HepG2 (cell line): ENCODE results near the gene PRKG1. TPM values are rescaled to one million over a fixed set of nuclear protein-coding genes. Genes with fewer than 3 reads are reported as not detected.
"Not testable (repeated sequence)": the region's sequence is repeated elsewhere in the genome, so short reads cannot be mapped to it uniquely, and the experiment has no call there.

Experiments
- ATAC-seq: fragments of 200-7000 bp; cut with Tn5 transposase; 3 replicates; pipeline ENCODE4 v1.9.1; 2020; ENCODE audit warnings: mild to moderate bottlenecking, moderate library complexity
- BruUV-seq: library from RNA; stranded (reverse); fragments of 400-500 nt; replicated peaks from 2 replicates; lab custom pipeline; 2021; lab: Mats Ljungman, UMichigan
- CTCF ChIA-PET: fragments of 300-600 bp; formaldehyde crosslinking; extraction: SDS; loops from one replicate; lab custom pipeline; 2021; ENCODE audit warnings: low total read pairs, inconsistent platforms, low intra/inter-chr PET ratio; lab: Yijun Ruan, JAX
- POLR2A ChIA-PET: fragments of 350-600 bp; sonication (Branson Sonifier 250); formaldehyde crosslinking; loops from one replicate; lab custom pipeline; 2020; ENCODE audit warnings: antibody characterized with exemption, inconsistent platforms; lab: Yijun Ruan, JAX
- DNase-seq: peaks from one replicate; pipeline ENCODE4 v3.0.0-alpha.2; 2015; ENCODE audit warnings: low spot score
- FAIRE-seq: peaks from 3 replicates; lab custom pipeline; 2011; peaks lifted over from hg19 to GRCh38; lab: Jason Lieb, UNC
- H2AFZ ChIP-seq: one replicate; pipeline ENCODE4 v1.6.1; 2011; ENCODE audit warnings: low read length, inconsistent platforms
- H3K27ac ChIP-seq: fragments of 300-600 bp; 3 replicates; pipeline ENCODE4 v1.8.0; 2011; ENCODE audit warnings: mixed run types, mild to moderate bottlenecking, mixed read lengths, low read length, inconsistent platforms; ENCODE audit not compliant: insufficient read depth; ENCODE audit errors: extremely low read length
- H3K27me3 ChIP-seq, 2 experiments: fragments of 200-600 bp in 1 of 2; 2 replicates in 1 of 2; 3 replicates in 1 of 2; pipeline versions ENCODE4 v1.6.0 to v1.8.0; 2011; ENCODE audit warnings: low read length in 2 of 2, mild to moderate bottlenecking in 2 of 2, moderate library complexity in 2 of 2, inconsistent platforms in 1 of 2; ENCODE audit not compliant: insufficient read depth in 2 of 2, control insufficient read depth in 1 of 2
- H3K36me3 ChIP-seq, 2 experiments: fragments of 200-600 bp in 1 of 2; replicated peaks in 1 of 2; 2 replicates in 1 of 2; 3 replicates in 1 of 2; pipeline versions ENCODE4 v1.5.1 to v1.8.0; 2011; ENCODE audit warnings: low read length in 2 of 2, inconsistent platforms in 1 of 2; ENCODE audit not compliant: insufficient read depth in 2 of 2, control insufficient read depth in 1 of 2
- H3K4me1 ChIP-seq: 2 replicates; pipeline ENCODE4 v1.5.1; 2012; ENCODE audit warnings: low read length, inconsistent platforms; ENCODE audit not compliant: insufficient read depth
- H3K4me2 ChIP-seq: 2 replicates; pipeline ENCODE4 v1.6.0; 2011; ENCODE audit warnings: low read depth, low read length, inconsistent platforms
- H3K4me3 ChIP-seq, 3 experiments: fragments of 200-600 bp in 1 of 3; sonication (generic), shearing (Covaris generic) in 1 of 3; replicated peaks in 1 of 3; 2 replicates each; pipeline ENCODE4 v1.5.1; 2011 to 2016; ENCODE audit warnings: low read length in 3 of 3, inconsistent platforms in 2 of 3, low read depth in 2 of 3, mild to moderate bottlenecking in 2 of 3, control low read depth in 1 of 3, mixed read lengths in 1 of 3; ENCODE audit not compliant: insufficient read depth in 1 of 3
- H3K79me2 ChIP-seq: one replicate; pipeline ENCODE4 v1.6.1; 2011; ENCODE audit warnings: low read length, inconsistent platforms; ENCODE audit not compliant: insufficient read depth
- H3K9ac ChIP-seq: 2 replicates; pipeline ENCODE4 v1.6.0; 2011; ENCODE audit warnings: mild to moderate bottlenecking, low read depth, low read length, inconsistent platforms; ENCODE audit not compliant: insufficient read depth
- H3K9me3 ChIP-seq: 2 replicates; pipeline ENCODE4 v1.5.1; 2012; ENCODE audit warnings: mild to moderate bottlenecking, low read length
- H4K20me1 ChIP-seq: 2 replicates; pipeline ENCODE4 v1.6.0; 2011; ENCODE audit warnings: inconsistent platforms, mild to moderate bottlenecking, low read length, moderate library complexity; ENCODE audit not compliant: insufficient read depth
- AGO2 ChIP-seq: fragments of 200-400 bp; formaldehyde crosslinking; optimal IDR thresholded peaks from 2 replicates; pipeline ENCODE3; 2017; ENCODE audit warnings: mild to moderate bottlenecking, low read depth, low read length, moderate library complexity
- BATF2 ChIP-seq: sonication (generic); formaldehyde crosslinking; IDR thresholded peaks from 2 replicates; pipeline ENCODE4 v1.8.0; 2022; ENCODE audit warnings: mild to moderate bottlenecking, missing genetic modification reagents, moderate library complexity
- CREB1 ChIP-seq, 2 experiments: fragments of 450-650 bp in 1 of 2; IDR thresholded peaks; 2 replicates each; pipeline ENCODE4 v1.6.1; 2016 to 2017; ENCODE audit warnings: control low read depth in 1 of 2, mild to moderate bottlenecking in 1 of 2, missing compliant biosample characterization in 1 of 2, missing genetic modification characterization in 1 of 2
- GMEB2 ChIP-seq: IDR thresholded peaks from 2 replicates; pipeline ENCODE4 v1.6.1; 2016; ENCODE audit warnings: missing biosample characterization, missing genetic modification reagents, low read depth
- HMGA1 ChIP-seq: sonication (generic); formaldehyde crosslinking; conservative IDR thresholded peaks from 2 replicates; pipeline ENCODE4 v1.4.0; 2020; ENCODE audit warnings: missing genetic modification reagents
- MLXIP ChIP-seq: sonication (generic); formaldehyde crosslinking; IDR thresholded peaks from 2 replicates; pipeline ENCODE4 v1.9.0; 2021; ENCODE audit warnings: missing genetic modification reagents, borderline replicate concordance
- SP1 ChIP-seq, 2 experiments: fragments of 450-650 bp in 1 of 2; sonication (generic) in 1 of 2; formaldehyde crosslinking in 1 of 2; IDR thresholded peaks; 2 replicates each; pipeline versions ENCODE4 v1.4.0 to v1.6.1; 2016 to 2020; ENCODE audit warnings: missing genetic modification reagents in 1 of 2
- TARDBP ChIP-seq: sonication (generic); formaldehyde crosslinking; IDR thresholded peaks from 2 replicates; pipeline ENCODE4 v1.8.0; 2022; ENCODE audit warnings: mild to moderate bottlenecking, missing genetic modification reagents
- TSC22D2 ChIP-seq: sonication (generic); formaldehyde crosslinking; IDR thresholded peaks from 2 replicates; pipeline ENCODE4 v1.5.1; 2020; ENCODE audit warnings: missing genetic modification reagents, mild to moderate bottlenecking, borderline replicate concordance
- ZBTB8A ChIP-seq: sonication (generic); formaldehyde crosslinking; IDR thresholded peaks from 2 replicates; pipeline ENCODE4 v1.4.0; 2020; ENCODE audit warnings: mild to moderate bottlenecking, low read depth, missing genetic modification reagents, borderline replicate concordance
- ZNF350 ChIP-seq: sonication (generic); formaldehyde crosslinking; IDR thresholded peaks from 2 replicates; pipeline ENCODE4 v1.4.0; 2020; ENCODE audit warnings: mild to moderate bottlenecking, low read depth, missing genetic modification reagents, borderline replicate concordance
- ZNF496 ChIP-seq: sonication (generic); formaldehyde crosslinking; IDR thresholded peaks from 2 replicates; pipeline ENCODE4 v1.8.1; 2023; ENCODE audit warnings: mild to moderate bottlenecking, moderate library complexity, missing genetic modification reagents; ENCODE audit not compliant: insufficient replicate concordance
- ZNF501 ChIP-seq: sonication (generic); formaldehyde crosslinking; IDR thresholded peaks from 2 replicates; pipeline ENCODE4 v1.5.1; 2020; ENCODE audit warnings: mild to moderate bottlenecking, moderate library complexity, missing genetic modification reagents
- ZNF777 ChIP-seq: sonication (generic); formaldehyde crosslinking; IDR thresholded peaks from 2 replicates; pipeline ENCODE4 v1.4.0; 2020; ENCODE audit warnings: missing genetic modification reagents
- WGBS: methylation state at CpG from one replicate; pipeline ENCODE4 v1.1.6; 2017; ENCODE audit warnings: low lambda C conversion rate; 5-methylcytosine and 5-hydroxymethylcytosine counted together
- in situ Hi-C: cut with HindIII; loops from 2 replicates; pipeline ENCODE4 v1.10.0; 2017; ENCODE audit warnings: low pct_unique_long_range_greater_than_20kb; ENCODE audit not compliant: extremely low pct_ligation_motif_present
- intact Hi-C: fragments of 100-400 bp; cut with micrococcal nuclease; formaldehyde crosslinking; loops from one replicate; pipeline ENCODE4 v1.10.0; 2022; ENCODE audit not compliant: unreplicated experiment
- polyA plus RNA-seq, 8 experiments: library from polyadenylated mRNA; depleted of rRNA in 3 of 8; stranded (reverse) in 7 of 8; unstranded in 1 of 8; fragments of >200 nt; fragmentation: Illumina TruSeq in 4 of 8; extraction: Trizol in 4 of 8; gene quantifications; 2 replicates each; pipeline versions ENCODE4 v1.2.1 to v1.2.3, GENCODE V29; 2011 to 2016; ENCODE audit warnings: low read depth in 4 of 8, missing spikeins in 1 of 8, mixed read lengths in 1 of 8; ENCODE audit not compliant: insufficient read depth in 1 of 8
- total RNA-seq, 5 experiments: library from RNA; depleted of rRNA; stranded (reverse); fragments of >200 nt; fragmentation: Illumina TruSeq; extraction: Trizol; gene quantifications; 2 replicates each; pipeline ENCODE4 v1.2.3, GENCODE V29; 2016; ENCODE audit warnings: low read depth in 1 of 5

PRKG1 gene
- total and polyA plus RNA-seq, 2 of the 13 experiments (the other 11 are each of a cell fraction or from before 2014, with no cell fraction given), result 0.01 TPM; not detected in 1

GRCh38 chr10:51687296-51687695, 613.0 kb downstream of the PRKG1 start:
- DNase-seq (no peak), FAIRE-seq (no peak), ATAC-seq (no peak)
- intact Hi-C loops (no loop called here), in situ Hi-C loops (no loop called here)
- WGBS, result 0% methylated on average over 1 of the region's 1 CpG
- no peaks in the 10 kb centered on the region for H3K9me3 ChIP-seq
- H3K79me2 ChIP-seq, result no peaks in the 10 kb centered on the region
- H2AFZ ChIP-seq, result no peak overlapping the region
- no peaks in the 10 kb centered on the region for H3K36me3 ChIP-seq
- no peaks in the 10 kb centered on the region for H3K4me1 ChIP-seq
- H3K4me3 ChIP-seq, result no peak overlapping the region
- H3K27me3 ChIP-seq, result no peaks in the 10 kb centered on the region
- BruUV-seq, result no TSS peak
- CTCF ChIA-PET, result no interaction called here
- H4K20me1 ChIP-seq, result no peaks in the 10 kb centered on the region
- no peak overlapping the region for H3K9ac ChIP-seq
- no peak for TF ChIP-seq ZNF501 (CRISPR knock-in tag)
- no peak for TF ChIP-seq AGO2
- TF ChIP-seq MLXIP (CRISPR knock-in tag), result no peak
- no peak for TF ChIP-seq BATF2 (CRISPR knock-in tag)
- TF ChIP-seq SP1 (IDR thresholded peaks at IDR 0.05), result no peak
- no peak for TF ChIP-seq SP1 (CRISPR knock-in tag; IDR thresholded peaks at IDR 0.05)
- no peak for TF ChIP-seq CREB1 (IDR thresholded peaks at IDR 0.05)
- no peak for TF ChIP-seq CREB1 (CRISPR knock-in tag; IDR thresholded peaks at IDR 0.05)
- no peak for TF ChIP-seq TARDBP (CRISPR knock-in tag)
- no peak for TF ChIP-seq ZBTB8A
- no peak for TF ChIP-seq ZNF496 (CRISPR knock-in tag)
- no peak for TF ChIP-seq HMGA1 (CRISPR knock-in tag)
- TF ChIP-seq TSC22D2 (CRISPR knock-in tag), result no peak
- TF ChIP-seq ZNF777 (CRISPR knock-in tag), result no peak
- no peak for TF ChIP-seq GMEB2 (CRISPR knock-in tag)
- TF ChIP-seq ZNF350 (CRISPR knock-in tag), result no peak
- TF ChIP-seq, all 625 proteins: peak for 0
- Histone ChIP-seq H3K4me2 (no peak overlapping the region), H3K27ac (no peak overlapping the region)
- POLR2A ChIA-PET, result no interaction called here

GRCh38 chr10:51688826-51689225, 614.5 kb downstream of the PRKG1 start:
- H3K9ac ChIP-seq, CTCF ChIA-PET, H2AFZ ChIP-seq, ATAC-seq, BruUV-seq, H3K9me3 ChIP-seq, in situ Hi-C loops, H3K4me2 ChIP-seq, DNase-seq, H4K20me1 ChIP-seq, POLR2A ChIA-PET, H3K27me3 ChIP-seq, intact Hi-C loops, H3K36me3 ChIP-seq, FAIRE-seq, H3K4me3 ChIP-seq, H3K27ac ChIP-seq, H3K4me1 ChIP-seq, H3K79me2 ChIP-seq: not testable (repeated sequence)
- 22% methylated on average over 2 of the region's 2 CpGs for WGBS
